Activated CD8-positive, alpha-beta memory T cell treated with anti-CD3 and anti-CD28 coated beads, Interleukin-2, amount 50 U/mL, for 24 hours (primary cell): ENCODE measurements around the gene AGBL2.
"Not testable (repeated sequence)": the region's sequence is repeated elsewhere in the genome, so short reads cannot be mapped to it uniquely, and the experiment has no call there.

ENCODE experiments used
- DNase-seq: peaks from one replicate; pipeline ENCODE4 v3.0.0-alpha.2; 2020; ENCODE audit errors: extremely low read depth

Gene AGBL2

DNA sequence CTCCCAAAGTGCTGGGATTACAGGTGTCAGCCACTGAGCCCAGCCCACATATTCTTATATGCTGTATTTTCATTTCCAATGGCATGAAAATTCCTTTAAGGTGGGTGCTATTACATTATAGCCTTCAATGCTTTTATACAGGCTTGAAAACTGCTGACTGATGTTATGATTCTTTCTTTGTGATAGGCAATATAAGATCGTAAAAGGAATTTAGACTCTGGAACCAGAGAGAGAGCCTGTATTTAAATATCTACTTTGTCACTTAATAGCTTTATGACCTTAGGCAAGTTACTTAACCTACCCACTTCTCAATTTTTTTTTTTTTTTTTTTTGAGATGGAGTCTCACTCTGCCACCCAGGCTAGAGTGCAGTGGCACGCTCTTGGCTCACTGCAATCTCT is 26.2 kb downstream of the AGBL2 start:
- DNase-seq, result no peak

DNA sequence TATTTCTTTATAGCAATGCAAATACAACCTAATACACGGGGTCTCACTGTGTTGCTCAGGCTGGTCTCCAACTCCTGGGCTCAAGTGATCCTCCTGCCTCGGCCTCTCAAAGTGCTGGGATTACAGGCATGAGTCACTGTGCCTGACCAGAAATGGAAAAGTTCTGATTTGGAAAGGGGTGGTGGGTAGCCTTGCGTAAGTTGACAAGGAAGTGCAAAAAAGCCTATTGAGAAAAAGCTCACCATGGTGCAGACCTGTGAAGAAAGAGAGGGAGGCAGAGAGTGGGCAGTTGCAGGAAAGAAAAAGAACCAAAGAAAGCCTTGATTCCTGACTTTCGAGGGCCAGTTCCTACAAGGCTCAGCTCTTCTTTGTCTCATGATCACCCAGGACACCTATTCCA is 27.1 kb downstream of the AGBL2 start:
- DNase-seq, result no peak

DNA sequence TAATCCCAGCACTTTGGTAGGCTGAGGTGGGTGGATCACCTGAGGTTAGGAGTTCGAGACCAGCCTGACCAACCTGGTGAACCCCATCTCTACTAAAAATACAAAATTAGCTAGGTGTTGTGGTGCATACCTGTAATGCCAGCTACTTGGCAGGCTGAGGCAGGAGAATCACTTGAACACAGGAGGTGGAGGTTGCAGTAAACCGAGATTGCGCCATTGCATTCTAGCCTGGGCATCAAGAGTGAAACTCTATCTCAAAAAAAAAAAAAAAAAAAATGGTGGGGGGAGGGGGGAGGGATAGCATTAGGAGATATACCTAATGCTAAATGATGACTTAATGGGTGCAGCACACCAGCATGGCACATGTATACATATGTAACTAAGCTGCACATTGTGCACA is 28.5 kb downstream of the AGBL2 start:
- not testable (repeated sequence) for DNase-seq

DNA sequence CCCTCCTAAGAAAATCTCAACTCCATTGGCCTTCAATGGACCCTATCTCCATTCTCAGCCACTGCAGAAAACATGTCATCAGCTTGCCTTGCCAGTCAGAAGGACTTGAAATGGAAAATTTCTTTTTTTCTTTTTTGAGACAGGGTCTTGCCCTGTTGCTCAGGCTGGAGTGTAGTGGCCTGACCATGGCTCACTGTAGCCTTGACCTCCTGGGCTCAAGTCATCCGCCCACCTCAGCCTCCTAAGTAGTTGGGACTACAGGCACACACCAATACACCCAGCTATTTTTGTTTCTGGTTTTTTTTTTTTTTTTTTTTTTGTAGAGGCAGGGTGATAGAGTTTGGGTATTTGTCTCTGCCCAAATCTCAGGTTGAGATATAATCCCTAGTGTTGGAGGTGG is 29.0 kb downstream of the AGBL2 start:
- no peak for DNase-seq

DNA sequence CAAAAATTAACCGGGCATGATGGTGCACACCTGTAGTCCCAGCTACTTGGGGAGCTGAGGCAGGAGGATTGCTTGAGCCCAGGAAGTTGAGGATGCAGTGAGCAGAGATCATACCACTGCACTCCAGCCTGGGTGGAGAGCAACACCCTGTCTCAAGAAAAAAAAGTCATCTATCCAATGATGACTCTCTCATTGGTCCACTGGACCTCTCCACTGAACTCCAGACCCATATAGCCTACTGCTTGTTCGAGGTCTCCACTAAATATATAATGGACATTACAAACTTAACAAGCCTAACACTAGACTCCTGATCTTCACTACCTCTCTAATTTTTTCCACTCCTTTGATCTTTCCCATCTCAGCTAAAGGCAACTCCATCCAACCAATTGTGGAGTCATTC is 39.3 kb downstream of the AGBL2 start:
- no peak for DNase-seq

DNA sequence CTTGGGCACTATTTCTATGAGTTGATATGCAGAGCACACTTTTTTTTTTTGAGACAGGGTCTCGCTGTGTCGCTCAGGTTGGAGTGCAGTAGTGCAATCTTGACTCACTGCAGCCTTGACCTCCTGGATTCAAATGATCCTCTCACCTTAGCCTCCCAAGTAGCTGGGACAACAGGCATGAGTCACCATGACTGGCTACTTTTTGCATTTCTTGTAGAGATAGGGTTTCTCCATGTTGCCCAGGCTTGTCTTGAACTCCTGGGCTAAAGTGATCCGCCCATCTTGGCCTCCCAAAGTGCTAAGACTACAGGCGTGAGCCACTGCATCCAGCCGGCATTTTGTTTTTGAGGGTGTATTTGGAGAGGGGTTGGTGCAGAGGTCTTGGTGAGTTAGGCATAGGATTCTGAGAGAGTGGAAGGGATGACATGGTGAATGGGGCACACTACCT is 42.9 kb downstream of the AGBL2 start:
- DNase-seq, result no peak

DNA sequence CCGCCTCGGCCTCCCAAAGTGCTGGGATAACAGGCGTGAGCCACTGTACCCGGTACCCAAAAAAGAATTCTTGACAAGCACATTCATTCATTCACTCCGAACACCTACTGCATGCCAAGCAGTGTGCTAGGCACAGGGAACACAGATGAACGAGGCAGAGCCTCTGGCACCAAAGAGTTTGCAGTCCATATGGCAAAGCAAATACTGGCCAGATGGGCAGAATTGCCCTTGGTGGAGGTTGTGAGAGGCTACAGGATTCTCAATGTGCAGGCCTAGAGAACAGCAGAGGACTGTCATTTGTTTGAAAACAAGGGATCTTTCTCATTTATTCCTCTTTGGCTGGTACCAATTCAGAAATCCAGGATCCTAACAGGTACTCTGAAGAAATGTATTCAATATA is 45.3 kb downstream of the AGBL2 start:
- DNase-seq, result no peak

DNA sequence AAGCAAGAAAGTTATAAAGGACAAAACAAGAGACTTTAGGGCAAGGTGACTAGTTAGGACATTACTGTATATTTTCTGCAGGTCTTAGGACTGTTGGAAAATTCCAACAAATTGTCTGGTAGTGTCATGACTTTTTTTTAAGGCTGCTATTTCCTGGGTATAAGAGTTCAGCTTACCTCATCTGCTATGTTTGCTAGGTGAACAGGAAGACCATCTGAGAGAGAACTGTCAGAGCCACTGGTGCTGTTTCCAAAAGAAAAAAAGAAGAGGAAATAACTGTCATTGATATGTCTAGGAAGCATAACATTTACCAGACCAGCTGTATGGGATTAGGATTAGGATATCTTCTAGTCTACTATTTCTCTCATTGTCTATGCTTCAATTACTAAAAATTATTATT is 46.5 kb downstream of the AGBL2 start:
- no peak for DNase-seq

DNA sequence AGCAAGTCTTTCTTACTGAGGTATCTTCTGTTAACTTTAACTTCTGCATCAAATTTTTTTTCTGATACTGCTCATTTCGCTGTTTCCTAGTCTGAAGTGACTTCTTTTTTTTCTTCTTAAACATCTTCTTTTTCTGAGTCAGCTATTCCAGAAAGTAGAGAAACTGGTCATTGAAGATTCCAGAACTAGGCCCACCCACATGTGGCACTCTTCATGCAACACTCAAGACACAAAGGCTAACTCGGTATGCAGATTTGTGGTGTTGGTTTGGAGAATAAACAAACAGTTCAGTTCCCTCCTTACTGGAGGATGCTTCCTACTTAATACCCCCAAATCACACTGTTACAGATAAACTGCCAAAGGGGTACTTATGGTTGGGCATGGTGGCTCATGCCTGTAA is 47.6 kb downstream of the AGBL2 start:
- DNase-seq, result no peak

DNA sequence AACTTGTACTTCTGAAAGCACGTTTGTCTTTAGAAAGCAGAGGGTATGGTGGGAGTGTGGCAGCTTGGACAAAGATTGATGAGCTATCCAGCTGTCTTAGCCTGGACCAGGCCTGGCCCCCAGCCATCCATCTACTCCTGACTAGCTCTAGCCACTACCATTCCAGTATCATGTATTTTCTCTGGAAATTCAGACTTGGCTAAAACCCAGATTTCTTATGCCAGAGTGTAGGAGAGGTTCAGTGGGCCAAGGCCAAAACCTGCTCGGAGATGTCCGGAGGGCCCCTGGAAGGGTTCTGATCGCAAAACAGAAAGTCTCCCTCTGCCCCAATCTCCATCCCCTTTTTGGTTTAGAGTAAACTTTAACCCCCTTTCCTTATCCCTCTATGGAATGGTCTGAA is 48.0 kb downstream of the AGBL2 start:
- DNase-seq, result no peak

DNA sequence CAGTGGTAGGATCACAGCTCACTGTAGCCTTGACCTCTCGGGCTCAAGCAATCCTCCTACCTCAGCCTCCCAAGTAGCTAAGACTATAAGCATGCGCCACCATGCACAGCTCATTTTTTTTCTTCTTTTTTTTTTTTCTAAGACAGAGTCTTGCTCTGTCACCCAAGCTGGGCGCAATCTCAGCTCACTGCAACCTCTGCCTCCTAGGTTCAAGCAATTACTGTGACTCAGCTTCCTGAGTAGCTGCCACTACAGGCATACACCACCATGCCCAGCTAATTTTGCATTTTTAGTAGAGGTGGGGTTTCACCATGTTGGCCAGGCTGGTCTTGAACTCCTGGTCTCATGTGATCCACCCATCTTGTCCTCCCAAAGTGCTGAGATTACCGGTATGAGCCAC is 50.2 kb downstream of the AGBL2 start:
- DNase-seq, result not testable (repeated sequence)

DNA sequence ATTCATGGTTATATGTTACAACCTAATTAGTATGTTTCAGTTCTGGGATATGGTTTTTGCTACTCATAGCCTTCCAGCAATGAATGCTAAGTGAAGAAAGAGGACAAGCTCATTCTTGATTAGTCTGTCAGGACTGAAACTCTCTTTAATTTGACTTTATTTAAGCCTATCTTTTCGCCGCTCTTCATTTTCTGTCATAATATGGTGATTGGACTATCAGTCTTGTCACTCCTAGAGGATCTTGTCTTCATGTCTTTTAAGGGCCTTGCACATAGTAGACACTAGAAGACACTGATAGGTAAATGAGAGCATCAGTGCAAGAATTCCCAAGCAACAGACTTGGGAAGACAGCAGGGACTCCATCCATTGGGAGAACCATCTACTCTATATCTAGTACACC is 53.9 kb downstream of the AGBL2 start:
- no peak for DNase-seq

DNA sequence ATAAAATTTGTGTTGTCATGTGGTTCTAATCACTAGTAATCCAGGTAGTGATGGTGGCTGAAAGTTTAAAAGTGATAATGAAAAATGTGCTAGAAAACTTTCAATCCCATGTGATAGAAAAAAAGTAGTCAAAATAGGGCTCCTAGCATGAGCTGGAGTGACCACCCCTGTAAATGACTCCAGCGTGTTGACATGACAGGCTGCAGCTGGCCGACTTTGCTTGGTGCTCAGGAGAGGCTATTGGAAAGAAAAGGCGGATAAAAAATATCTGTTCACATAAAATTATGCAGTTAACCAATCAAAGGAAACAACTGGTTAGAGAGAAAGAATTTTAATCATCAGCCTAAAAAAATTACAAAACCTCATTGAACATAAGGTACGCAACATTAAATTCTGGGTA is 55.9 kb downstream of the AGBL2 start:
- DNase-seq, result no peak

DNA sequence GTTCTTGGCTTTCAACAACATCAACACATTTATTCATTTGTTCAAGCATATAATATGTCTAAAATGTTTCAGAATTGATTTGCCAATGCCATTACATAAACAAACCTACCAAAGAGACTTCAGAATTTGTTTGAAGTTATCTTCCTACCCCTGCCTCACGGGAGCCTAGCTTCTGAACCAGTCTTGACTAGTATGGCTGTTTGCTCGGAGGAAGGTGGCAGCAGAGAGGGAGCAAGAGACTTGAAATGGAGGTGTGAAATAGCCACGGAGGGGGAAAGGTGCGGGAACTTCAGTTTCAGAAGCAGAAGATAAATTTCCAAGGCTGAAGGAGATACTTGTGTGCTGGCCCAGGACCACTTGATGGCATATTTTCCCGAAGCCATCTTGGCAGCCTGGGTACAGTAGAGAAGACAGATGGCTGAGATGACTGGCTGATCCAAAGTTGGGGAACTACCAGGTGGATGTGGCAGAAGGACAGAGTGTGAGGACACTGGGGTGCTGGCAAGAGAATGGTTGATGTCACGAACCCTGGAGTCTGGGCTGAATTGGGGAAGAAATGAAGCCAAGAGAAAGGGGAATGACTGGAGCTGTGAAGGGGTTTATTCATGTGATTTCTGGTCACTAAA is 58.8 kb downstream of the AGBL2 start:
- DNase-seq, result no peak

DNA sequence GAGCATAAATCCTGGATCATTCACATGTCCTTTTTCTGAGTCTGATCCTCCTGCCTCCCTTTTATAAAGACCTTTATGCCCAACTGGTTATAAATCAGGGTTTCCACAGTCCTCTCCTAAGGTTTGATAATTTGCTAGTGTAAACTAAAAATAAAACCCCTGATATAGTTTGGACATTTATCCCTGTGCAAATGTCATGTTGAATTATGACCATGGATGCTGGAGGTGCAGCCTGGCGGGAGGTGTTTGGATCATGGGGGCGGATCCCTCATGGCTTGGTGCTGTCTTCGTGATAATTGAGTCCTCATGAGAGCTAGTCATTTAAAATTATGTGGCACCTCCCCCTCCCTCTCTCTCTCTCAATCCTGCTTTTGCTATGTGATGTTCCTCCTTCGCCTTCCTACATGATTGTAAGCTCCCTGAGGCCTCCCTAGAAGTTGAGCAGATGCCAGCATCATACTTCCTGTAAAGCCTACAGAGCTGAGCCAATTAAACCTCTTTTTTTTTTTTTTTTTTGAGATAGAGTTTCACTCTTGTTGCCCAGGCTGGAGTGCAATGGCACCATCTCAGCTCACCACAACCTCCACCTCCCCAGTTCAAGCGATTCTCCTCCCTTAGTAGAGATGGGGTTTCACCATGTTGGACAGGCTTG is 63.2 kb downstream of the AGBL2 start:
- no peak for DNase-seq

DNA sequence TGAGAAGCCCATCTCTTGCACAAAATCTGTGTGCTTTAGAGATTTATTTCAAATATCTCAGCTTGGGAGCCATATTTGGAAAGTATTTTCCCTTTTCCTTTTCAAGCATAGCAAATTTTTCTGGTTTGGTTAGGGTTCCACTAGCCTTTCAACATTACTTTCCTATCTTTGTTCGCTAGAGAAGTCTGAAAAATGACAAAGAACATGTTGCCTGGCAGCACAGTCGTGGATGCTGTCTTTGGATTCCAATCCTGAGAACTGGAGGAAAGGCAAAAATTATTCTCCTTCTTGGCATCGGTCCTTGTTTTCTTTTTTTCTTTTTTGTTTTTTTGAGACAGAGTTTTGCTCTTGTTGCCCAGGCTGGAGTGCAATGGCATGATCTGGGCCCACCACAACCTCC is 65.9 kb downstream of the AGBL2 start:
- no peak for DNase-seq

DNA sequence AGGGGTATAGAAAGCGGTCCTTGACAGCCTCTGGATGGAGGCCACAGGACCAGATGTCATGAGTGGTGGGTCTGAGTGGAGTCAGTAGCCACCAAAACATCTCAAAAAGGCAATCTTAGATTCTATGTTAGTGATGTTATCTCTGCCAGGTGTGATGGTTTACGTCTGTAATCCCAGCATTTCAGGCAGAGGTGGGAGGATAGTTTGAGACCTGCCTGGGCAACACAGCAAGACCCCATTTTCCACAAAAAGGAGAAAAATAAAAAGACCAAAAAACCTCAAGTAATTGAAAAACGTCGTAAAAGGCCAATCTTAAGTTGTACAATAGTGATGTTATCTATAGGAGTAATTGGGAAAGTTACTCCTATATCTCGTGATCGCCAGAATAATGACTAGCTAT is 69.2 kb downstream of the AGBL2 start:
- no peak for DNase-seq

DNA sequence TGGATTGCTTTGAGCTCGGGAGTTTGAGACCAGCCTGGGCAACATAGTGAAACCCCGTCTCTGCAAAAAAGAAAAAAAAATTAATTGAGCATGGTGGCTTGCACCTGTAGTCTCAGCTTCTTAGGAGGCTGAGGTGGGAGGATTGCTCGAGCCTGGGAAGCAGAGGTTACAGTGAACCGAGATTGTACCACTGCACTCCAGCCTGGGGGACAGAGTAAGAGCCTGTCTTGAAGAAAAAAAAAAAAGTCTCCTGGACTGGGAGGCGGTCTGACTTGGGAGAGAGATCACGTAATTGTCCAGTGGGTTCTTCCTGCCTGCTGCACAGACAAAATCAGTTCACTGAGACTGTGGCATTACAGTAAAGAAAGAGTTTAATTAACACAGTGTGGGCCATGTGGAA is 69.7 kb downstream of the AGBL2 start:
- no peak for DNase-seq

DNA sequence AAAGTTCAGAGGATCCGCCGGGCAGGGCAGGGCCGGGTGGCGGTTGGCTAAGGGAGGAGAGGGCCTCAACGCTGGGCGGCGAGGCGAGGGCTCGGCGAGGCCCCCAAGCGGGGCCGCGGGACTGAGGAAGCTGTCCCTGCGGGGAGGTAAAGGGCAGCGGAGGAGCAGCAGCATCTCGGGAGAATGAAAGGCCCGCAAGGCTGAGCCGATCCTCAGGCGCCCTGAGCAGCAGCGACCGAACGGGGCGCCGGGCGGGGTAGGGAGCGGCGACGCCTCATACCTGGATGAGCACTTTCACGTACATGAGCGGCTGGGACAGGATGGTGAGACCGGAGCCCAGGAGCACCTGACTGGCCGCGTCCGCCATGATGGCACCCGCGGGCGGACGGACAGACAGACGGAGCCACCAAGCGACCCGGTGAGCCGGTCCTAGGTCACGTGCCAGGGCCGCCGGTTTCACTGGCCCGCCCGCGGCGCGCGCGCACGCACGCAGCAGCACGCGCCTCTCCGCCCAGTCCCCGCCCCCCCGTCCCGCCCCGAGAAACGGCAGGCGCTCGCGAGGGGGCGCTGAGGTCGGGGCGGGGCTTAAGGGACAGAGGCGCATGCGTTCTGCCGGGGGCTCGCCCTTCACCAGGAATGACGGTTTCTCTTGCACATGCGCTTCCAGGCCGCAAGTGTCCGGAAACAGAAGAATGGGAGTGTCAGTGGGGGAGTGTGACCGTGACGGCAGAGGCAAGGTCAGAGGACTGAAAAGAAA is 72.9 kb downstream of the AGBL2 start, which contains the start of gene MTCH2:
Gene MTCH2 (minus strand): TSS at position 461 of the 757 bp plus-strand sequence. CDS start 94 bp downstream, at position 367.
- peak; percentile 90 for DNase-seq

DNA sequence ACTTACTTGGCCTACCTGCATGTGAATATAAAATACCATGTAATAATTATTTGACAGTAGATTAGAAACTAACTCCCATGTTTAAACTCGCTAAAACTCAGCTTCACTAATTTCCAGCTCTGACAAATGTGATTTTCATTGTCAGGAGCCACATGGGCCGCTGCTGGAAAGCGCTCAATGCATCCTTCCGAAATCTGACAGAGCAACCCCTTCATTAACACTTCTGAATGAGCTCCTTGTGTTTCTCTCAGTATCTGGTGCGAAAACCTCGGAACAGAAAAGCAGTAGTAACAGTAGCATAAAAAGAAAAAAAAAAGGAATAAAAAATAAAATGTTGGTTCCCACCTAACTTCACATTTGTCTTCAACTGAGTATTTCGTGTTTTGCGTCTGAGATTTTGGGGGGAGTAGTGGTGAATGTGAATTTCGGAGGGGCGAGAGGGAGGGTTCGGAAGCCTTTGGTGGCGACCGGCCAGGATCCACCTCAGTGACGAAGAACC is 73.5 kb downstream of the AGBL2 start:
- no peak for DNase-seq

DNA sequence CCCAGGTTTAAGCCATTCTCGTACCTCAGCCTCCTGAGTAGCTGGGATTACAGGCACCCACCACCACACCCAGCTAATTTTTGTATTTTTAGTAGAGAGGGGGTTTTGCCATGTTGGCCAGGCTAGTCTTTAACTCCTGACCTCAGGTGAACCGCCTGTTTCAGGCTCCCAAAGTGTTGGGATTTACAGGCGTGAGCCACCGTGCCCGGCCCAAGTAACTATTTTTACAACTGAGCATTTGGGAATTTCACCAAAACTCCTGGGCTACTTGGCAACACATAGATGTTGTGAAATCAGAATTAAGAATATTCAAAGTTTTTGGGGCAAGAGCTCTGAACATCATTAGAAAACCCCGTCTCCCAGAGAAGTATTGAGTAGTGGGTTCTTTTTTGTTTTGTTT is 74.7 kb downstream of the AGBL2 start:
- DNase-seq, result not testable (repeated sequence)

DNA sequence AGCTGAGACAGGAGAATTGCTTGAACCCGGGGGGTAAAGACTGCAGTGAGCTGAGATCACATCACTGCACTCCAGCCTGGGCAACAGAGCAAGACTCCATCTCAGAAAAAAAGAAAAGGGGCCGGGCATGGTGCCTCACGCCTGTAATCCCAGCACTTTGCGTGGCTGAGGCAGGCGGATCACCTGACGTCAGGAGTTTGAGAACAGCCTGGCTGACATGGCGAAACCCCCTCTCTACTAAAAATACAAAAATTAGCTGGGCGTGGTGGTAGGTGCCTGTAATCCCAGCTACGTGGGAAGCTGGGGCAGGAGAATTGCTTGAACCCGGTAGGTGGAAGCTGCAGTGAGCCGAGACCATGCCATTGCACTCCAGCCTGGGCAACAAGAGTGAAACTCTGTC is 78.8 kb downstream of the AGBL2 start:
- DNase-seq, result not testable (repeated sequence)

DNA sequence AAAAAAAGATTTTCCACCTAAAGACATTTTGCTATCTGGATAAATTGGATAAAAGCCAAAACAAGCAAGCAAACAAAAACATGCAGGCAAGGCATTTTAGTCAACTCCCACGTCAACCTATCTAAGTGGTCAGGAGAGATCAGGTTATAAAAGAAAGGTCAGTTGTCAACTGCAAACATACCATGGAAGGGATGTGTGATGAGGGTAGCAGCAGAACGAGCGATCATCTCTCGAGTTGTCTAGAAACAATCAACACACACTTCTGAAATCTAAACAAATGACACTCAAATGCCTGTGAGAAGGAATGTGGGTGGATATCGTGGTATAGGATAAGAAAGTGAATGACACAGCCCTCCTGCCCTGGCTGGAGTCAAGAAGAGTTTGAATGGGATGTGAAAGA is 83.7 kb downstream of the AGBL2 start:
- no peak for DNase-seq
